Mesothelial cell of epicardium (in vitro differentiated cells): ENCODE measurements around the gene WDR17. TPM values are rescaled to one million over a fixed set of nuclear protein-coding genes. Genes with fewer than 3 reads are reported as not detected.

Source experiments
- DNase-seq, 2 experiments: peaks; one replicate each; pipeline ENCODE4 v3.0.0; 2021; ENCODE audit warnings: low spot score in 2 of 2; ENCODE audit not compliant: unreplicated experiment in 2 of 2
- H3K27ac Mint-ChIP-seq: 2 replicates; pipeline ENCODE4 v1.8.0; 2021; ENCODE audit warnings: mixed read lengths
- H3K27me3 Mint-ChIP-seq: 2 replicates; pipeline ENCODE4 v1.8.0; 2021; ENCODE audit warnings: low read depth, mixed read lengths
- H3K36me3 Mint-ChIP-seq: 2 replicates; pipeline ENCODE4 v1.8.0; 2021; ENCODE audit warnings: mixed read lengths
- H3K4me1 Mint-ChIP-seq: 2 replicates; pipeline ENCODE4 v1.8.0; 2021; ENCODE audit warnings: mixed read lengths
- H3K4me3 Mint-ChIP-seq: 2 replicates; pipeline ENCODE4 v1.8.0; 2021; ENCODE audit warnings: mild to moderate bottlenecking, moderate library complexity, mixed read lengths
- H3K9me3 Mint-ChIP-seq: 2 replicates; pipeline ENCODE4 v1.8.0; 2021; ENCODE audit warnings: mixed read lengths
- total RNA-seq: library from RNA; stranded (reverse); gene quantifications from 3 replicates; pipeline ENCODE4 v1.2.1, GENCODE V29; 2021
- TF ChIP-seq, protein P1 (sequence below): fragments of 200-600 bp; sonication (generic); IDR thresholded peaks from one replicate; pipeline ENCODE4 v1.5.0; 2021; ENCODE audit warnings: antibody characterized with exemption; ENCODE audit not compliant: unreplicated experiment

WDR17 gene
- total RNA-seq, 1 donor from 2014 or later, result 2.4 TPM

DNA sequence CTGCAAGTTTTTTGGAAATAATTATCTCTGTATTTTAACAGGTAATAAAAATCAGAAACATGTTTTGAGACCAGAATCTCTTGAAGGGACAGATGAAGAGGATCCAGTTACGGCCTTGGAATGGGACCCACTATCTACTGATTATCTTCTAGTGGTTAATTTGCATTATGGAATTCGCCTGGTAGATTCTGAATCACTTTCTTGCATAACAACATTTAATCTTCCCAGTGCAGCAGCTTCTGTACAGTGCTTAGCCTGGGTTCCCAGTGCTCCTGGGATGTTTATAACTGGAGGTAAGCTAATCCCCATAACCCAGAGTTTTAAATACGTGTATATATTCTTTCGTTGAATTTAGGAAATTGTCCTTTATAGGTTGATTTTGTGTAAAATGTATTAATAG is 59.4 kb downstream of the WDR17 start:
- peaks cover 11% of the 10 kb centered on the region for H3K4me1 Mint-ChIP-seq
- no peak overlapping the region for H3K27ac Mint-ChIP-seq
- DNase-seq, result no peak
- no peak overlapping the region for H3K4me3 Mint-ChIP-seq
- TF ChIP-seq, protein P1, sequence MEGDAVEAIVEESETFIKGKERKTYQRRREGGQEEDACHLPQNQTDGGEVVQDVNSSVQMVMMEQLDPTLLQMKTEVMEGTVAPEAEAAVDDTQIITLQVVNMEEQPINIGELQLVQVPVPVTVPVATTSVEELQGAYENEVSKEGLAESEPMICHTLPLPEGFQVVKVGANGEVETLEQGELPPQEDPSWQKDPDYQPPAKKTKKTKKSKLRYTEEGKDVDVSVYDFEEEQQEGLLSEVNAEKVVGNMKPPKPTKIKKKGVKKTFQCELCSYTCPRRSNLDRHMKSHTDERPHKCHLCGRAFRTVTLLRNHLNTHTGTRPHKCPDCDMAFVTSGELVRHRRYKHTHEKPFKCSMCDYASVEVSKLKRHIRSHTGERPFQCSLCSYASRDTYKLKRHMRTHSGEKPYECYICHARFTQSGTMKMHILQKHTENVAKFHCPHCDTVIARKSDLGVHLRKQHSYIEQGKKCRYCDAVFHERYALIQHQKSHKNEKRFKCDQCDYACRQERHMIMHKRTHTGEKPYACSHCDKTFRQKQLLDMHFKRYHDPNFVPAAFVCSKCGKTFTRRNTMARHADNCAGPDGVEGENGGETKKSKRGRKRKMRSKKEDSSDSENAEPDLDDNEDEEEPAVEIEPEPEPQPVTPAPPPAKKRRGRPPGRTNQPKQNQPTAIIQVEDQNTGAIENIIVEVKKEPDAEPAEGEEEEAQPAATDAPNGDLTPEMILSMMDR, result no peak
- H3K27me3 Mint-ChIP-seq, result no peaks in the 10 kb centered on the region
- H3K36me3 Mint-ChIP-seq, result no peaks in the 10 kb centered on the region
- H3K9me3 Mint-ChIP-seq, result no peaks in the 10 kb centered on the region

DNA sequence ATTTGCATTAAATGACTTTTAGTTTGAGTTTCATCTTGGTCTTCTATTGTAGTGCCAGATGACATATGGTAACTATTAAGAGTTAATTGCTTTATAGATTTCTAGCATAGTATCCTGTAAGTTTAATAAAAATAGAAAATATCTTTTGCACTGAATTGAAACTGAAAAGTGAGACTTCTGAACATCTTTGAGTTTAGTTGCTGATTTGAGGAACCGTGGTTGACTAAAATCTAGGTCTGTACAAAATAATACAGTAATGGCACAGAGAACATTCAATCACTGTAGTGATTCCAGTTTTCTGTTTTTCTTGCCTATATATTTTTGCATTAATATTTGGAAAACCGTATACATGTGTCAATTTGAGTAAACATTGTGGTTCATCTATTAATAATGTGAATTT is 69.0 kb downstream of the WDR17 start:
- TF ChIP-seq, protein P1, result no peak
- H3K9me3 Mint-ChIP-seq, result no peaks in the 10 kb centered on the region
- no peaks in the 10 kb centered on the region for H3K27me3 Mint-ChIP-seq
- no peak for DNase-seq
- H3K4me3 Mint-ChIP-seq, result no peak overlapping the region
- H3K4me1 Mint-ChIP-seq, result no peaks in the 10 kb centered on the region
- H3K36me3 Mint-ChIP-seq, result no peaks in the 10 kb centered on the region
- H3K27ac Mint-ChIP-seq, result no peak overlapping the region

DNA sequence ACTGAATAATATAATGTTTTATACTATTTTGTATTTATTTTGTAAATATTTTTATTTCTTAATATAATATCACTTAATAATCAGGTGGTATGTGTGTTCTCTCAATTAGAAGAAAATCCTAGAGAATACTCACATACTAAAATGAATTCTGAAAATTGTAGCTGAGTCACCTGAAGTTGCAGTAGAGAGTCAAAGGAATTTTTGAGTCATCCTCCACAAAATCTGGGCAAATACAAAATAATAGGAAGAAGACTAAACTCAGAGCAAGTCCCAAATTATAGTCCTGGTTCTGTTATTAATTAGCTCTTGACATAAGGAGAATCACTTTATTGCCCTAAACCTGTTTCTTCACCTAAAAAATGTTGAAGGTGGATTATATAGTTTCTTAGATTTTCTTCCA is 72.0 kb downstream of the WDR17 start:
- no peak for DNase-seq
- Mint-ChIP-seq H3K27ac (no peak overlapping the region), H3K4me1 (no peaks in the 10 kb centered on the region), H3K36me3 (no peaks in the 10 kb centered on the region), H3K27me3 (no peaks in the 10 kb centered on the region), H3K4me3 (no peak overlapping the region), H3K9me3 (no peaks in the 10 kb centered on the region)
- TF ChIP-seq, protein P1, result no peak

DNA sequence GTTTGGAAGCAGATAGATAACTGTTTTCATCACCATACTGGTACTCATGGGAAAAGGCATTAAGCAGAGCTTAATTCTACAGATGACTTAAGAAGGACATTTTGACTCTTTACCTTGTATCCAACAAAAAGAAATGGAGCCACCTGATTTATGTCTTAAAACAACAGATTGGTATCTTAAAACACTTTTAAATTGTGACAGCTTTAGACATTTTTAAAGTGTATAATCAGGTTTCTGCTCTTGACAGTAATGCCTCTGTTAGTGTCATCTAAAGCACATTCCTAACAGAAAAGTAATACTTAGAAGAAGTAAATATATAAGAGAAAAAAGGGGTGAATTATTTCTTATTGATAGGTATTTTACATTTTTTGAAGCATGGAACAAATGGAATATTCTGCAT is 73.9 kb downstream of the WDR17 start:
- TF ChIP-seq, protein P1, result no peak
- no peaks in the 10 kb centered on the region for H3K27me3 Mint-ChIP-seq
- no peak for DNase-seq
- no peaks in the 10 kb centered on the region for H3K9me3 Mint-ChIP-seq
- H3K36me3 Mint-ChIP-seq, result no peaks in the 10 kb centered on the region
- H3K27ac Mint-ChIP-seq, result no peak overlapping the region
- no peaks in the 10 kb centered on the region for H3K4me1 Mint-ChIP-seq
- H3K4me3 Mint-ChIP-seq, result no peak overlapping the region

DNA sequence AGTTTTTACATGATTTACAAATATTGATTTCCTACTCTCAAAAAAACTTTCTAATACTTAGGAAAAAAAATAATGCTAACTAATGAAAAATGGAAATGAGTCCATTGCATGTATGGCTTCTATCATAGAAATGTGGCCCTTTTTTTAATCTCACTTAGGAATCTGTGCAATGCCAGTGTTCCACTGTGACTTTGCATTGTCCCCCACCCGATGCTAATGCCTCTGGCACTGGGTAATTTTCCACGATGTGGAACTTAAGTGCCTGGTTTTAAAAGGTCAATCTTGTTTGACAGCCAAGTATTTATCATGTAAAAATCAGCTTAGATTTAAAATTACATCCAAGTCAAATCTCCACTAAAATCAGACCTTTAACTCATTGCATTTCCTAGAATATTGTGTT is 76.6 kb downstream of the WDR17 start:
- TF ChIP-seq, protein P1, result no peak
- DNase-seq, result no peak
- Mint-ChIP-seq H3K4me1 (no peaks in the 10 kb centered on the region), H3K27ac (no peak overlapping the region), H3K4me3 (no peak overlapping the region), H3K36me3 (no peaks in the 10 kb centered on the region), H3K27me3 (no peaks in the 10 kb centered on the region), H3K9me3 (no peaks in the 10 kb centered on the region)
